ENCODE results near the gene ANKIB1. TPM values are rescaled to one million over a fixed set of nuclear protein-coding genes. Genes with fewer than 3 reads are reported as not detected.

Gene ANKIB1
- total RNA-seq, 2 donors from 2014 or later = 54.9 to 59.3 TPM

GRCh38 chr7:92259610-92260247, 14.0 kb downstream of the ANKIB1 start:
- no peak for DNase-seq (ENCODE audit: low spot score)
- intact Hi-C loops (cut with DNase I) = no loop called here

- DNase-seq (ENCODE audit: low spot score) = no peak
These were observed 14.5 kb downstream of the ANKIB1 start for GRCh38 chr7:92260248-92260781.

GRCh38 chr7:92266415-92267241, 20.9 kb downstream of the ANKIB1 start:
- intact Hi-C loops (cut with DNase I) = no loop called here
- no peak for DNase-seq (ENCODE audit: low spot score)

More at GRCh38 chr7:92260248-92260781, 14.5 kb downstream of the ANKIB1 start:
- intact Hi-C loops (cut with DNase I) = no loop called here

GRCh38 chr7:92268921-92269320, 23.1 kb downstream of the ANKIB1 start:
- intact Hi-C loops (cut with DNase I) = no loop called here
- DNase-seq (ENCODE audit: low spot score) = no peak

- no peak for DNase-seq (ENCODE audit: low spot score)
These were observed 29.6 kb downstream of the ANKIB1 start for GRCh38 chr7:92275327-92275726.

GRCh38 chr7:92276460-92276864, 30.7 kb downstream of the ANKIB1 start:
- intact Hi-C loops (cut with DNase I) = no loop called here
- DNase-seq (ENCODE audit: low spot score) = no peak

More at GRCh38 chr7:92275327-92275726, 29.6 kb downstream of the ANKIB1 start:
- intact Hi-C loops (cut with DNase I) = no loop called here

- no peak for DNase-seq (ENCODE audit: low spot score)
- intact Hi-C loops (cut with DNase I) = no loop called here
These were observed 33.7 kb downstream of the ANKIB1 start for GRCh38 chr7:92279396-92280031.

GRCh38 chr7:92281031-92281430, 35.3 kb downstream of the ANKIB1 start:
- DNase-seq (ENCODE audit: low spot score) = no peak
- intact Hi-C loops (cut with DNase I) = no loop called here

GRCh38 chr7:92282221-92282814, 36.5 kb downstream of the ANKIB1 start:
- DNase-seq (ENCODE audit: low spot score) = no peak
- intact Hi-C loops (cut with DNase I) = no loop called here

- intact Hi-C loops (cut with DNase I) = no loop called here
- DNase-seq (ENCODE audit: low spot score) = no peak
These were observed 37.2 kb downstream of the ANKIB1 start for GRCh38 chr7:92282930-92283329.

- intact Hi-C loops (cut with DNase I) = no loop called here
- DNase-seq (ENCODE audit: low spot score) = no peak
These were observed 43.5 kb downstream of the ANKIB1 start for GRCh38 chr7:92289321-92289720.

- DNase-seq (ENCODE audit: low spot score) = no peak
- intact Hi-C loops (cut with DNase I) = no loop called here
These were observed 47.2 kb downstream of the ANKIB1 start for GRCh38 chr7:92292981-92293380.

- intact Hi-C loops (cut with DNase I) = no loop called here
- DNase-seq (ENCODE audit: low spot score) = no peak
These were observed 48.3 kb downstream of the ANKIB1 start for GRCh38 chr7:92293896-92294590.

GRCh38 chr7:92295391-92295790, 49.6 kb downstream of the ANKIB1 start:
- no peak for DNase-seq (ENCODE audit: low spot score)
- intact Hi-C loops (cut with DNase I) = no loop called here

- intact Hi-C loops (cut with DNase I) = no loop called here
- DNase-seq (ENCODE audit: low spot score) = no peak
These were observed 50.5 kb downstream of the ANKIB1 start for GRCh38 chr7:92296235-92296634.

- no peak for DNase-seq (ENCODE audit: low spot score)
- intact Hi-C loops (cut with DNase I) = no loop called here
These were observed 51.2 kb downstream of the ANKIB1 start for GRCh38 chr7:92296880-92297445.

- intact Hi-C loops (cut with DNase I) = no loop called here
- no peak for DNase-seq (ENCODE audit: low spot score)
These were observed 52.0 kb downstream of the ANKIB1 start for GRCh38 chr7:92297736-92298135.

GRCh38 chr7:92303761-92304160, 58.0 kb downstream of the ANKIB1 start:
- intact Hi-C loops (cut with DNase I) = no loop called here
- no peak for DNase-seq (ENCODE audit: low spot score)

- intact Hi-C loops (cut with DNase I) = no loop called here
- no peak for DNase-seq (ENCODE audit: low spot score)
These were observed 58.7 kb downstream of the ANKIB1 start for GRCh38 chr7:92304406-92304893.

All from posterior vena cava (tissue), 2 donors.